H9 (cell line): Measurements from ENCODE around the gene WSB2. TPM values are rescaled to one million over a fixed set of nuclear protein-coding genes. Genes with fewer than 3 reads are reported as not detected.

Source experiments
- DNase-seq: peaks from one replicate; pipeline ENCODE4 v3.0.0-alpha.2; 2017
- H2AFZ ChIP-seq: one replicate; pipeline ENCODE4 v1.6.1; 2013; ENCODE audit warnings: mild to moderate bottlenecking, low read length, control low read depth, moderate library complexity
- H2AK5ac ChIP-seq: 2 replicates; pipeline ENCODE4 v1.6.1; 2013; ENCODE audit warnings: low read length, control low read depth, mixed read lengths; ENCODE audit not compliant: insufficient read length
- H2BK120ac ChIP-seq: one replicate; pipeline ENCODE4 v1.6.1; 2013; ENCODE audit warnings: low read depth, mild to moderate bottlenecking, low read length, control low read depth, inconsistent platforms; ENCODE audit not compliant: poor library complexity, severe bottlenecking
- H2BK12ac ChIP-seq: 2 replicates; pipeline ENCODE4 v1.6.1; 2013; ENCODE audit warnings: low read length, control low read depth, mixed read lengths, low read depth; ENCODE audit not compliant: insufficient read length
- H2BK15ac ChIP-seq: 2 replicates; pipeline ENCODE4 v1.6.1; 2013; ENCODE audit warnings: low read depth, low read length, control low read depth
- H2BK20ac ChIP-seq: one replicate; pipeline ENCODE4 v1.6.1; 2013; ENCODE audit warnings: low read depth, mild to moderate bottlenecking, low read length, control low read depth, inconsistent platforms; ENCODE audit not compliant: poor library complexity, severe bottlenecking
- H2BK5ac ChIP-seq: 2 replicates; pipeline ENCODE4 v1.6.1; 2013; ENCODE audit warnings: low read length, control low read depth, mixed read lengths; ENCODE audit not compliant: insufficient read length
- H3K14ac ChIP-seq: 2 replicates; pipeline ENCODE4 v1.6.1; 2013; ENCODE audit warnings: low read length, control low read depth; ENCODE audit not compliant: insufficient read depth
- H3K18ac ChIP-seq: 2 replicates; pipeline ENCODE4 v1.6.1; 2013; ENCODE audit warnings: low read depth, mild to moderate bottlenecking, mixed read lengths, low read length, control low read depth; ENCODE audit not compliant: insufficient read length
- H3K23ac ChIP-seq: 2 replicates; pipeline ENCODE4 v1.6.1; 2013; ENCODE audit warnings: low read length, control low read depth, mixed read lengths, low read depth; ENCODE audit not compliant: insufficient read length
- H3K23me2 ChIP-seq: 2 replicates; pipeline ENCODE4 v1.6.1; 2013; ENCODE audit warnings: low read depth, mild to moderate bottlenecking, mixed read lengths, low read length, control low read depth; ENCODE audit not compliant: insufficient read length, poor library complexity, severe bottlenecking
- H3K27ac ChIP-seq: 2 replicates; pipeline ENCODE4 v1.5.1; 2013; ENCODE audit warnings: low read length, control low read depth, mixed read lengths, low read depth; ENCODE audit not compliant: insufficient read length
- H3K27me3 ChIP-seq: 2 replicates; pipeline ENCODE4 v1.6.1; 2013; ENCODE audit warnings: low read length, control low read depth, inconsistent platforms; ENCODE audit not compliant: insufficient read depth
- H3K4ac ChIP-seq: 2 replicates; pipeline ENCODE4 v1.6.1; 2013; ENCODE audit warnings: low read depth, mild to moderate bottlenecking, control low read depth, inconsistent platforms, low read length, moderate library complexity
- H3K4me1 ChIP-seq: 2 replicates; pipeline ENCODE4 v1.6.1; 2013; ENCODE audit warnings: low read length, control low read depth, inconsistent platforms; ENCODE audit not compliant: insufficient read depth
- H3K4me2 ChIP-seq: 2 replicates; pipeline ENCODE4 v1.6.1; 2013; ENCODE audit warnings: low read length, control low read depth, mixed read lengths; ENCODE audit not compliant: insufficient read length, insufficient read depth
- H3K56ac ChIP-seq: 2 replicates; pipeline ENCODE4 v1.6.1; 2013; ENCODE audit warnings: low read depth, mild to moderate bottlenecking, mixed read lengths, low read length, control low read depth; ENCODE audit not compliant: insufficient read length
- H3K79me1 ChIP-seq: 2 replicates; pipeline ENCODE4 v1.6.1; 2013; ENCODE audit warnings: low read depth, mild to moderate bottlenecking, moderate library complexity, low read length, control low read depth, inconsistent platforms; ENCODE audit not compliant: insufficient read depth, poor library complexity, severe bottlenecking
- H3K79me2 ChIP-seq: 2 replicates; pipeline ENCODE4 v1.6.1; 2013; ENCODE audit warnings: low read length, control low read depth, inconsistent platforms; ENCODE audit not compliant: insufficient read depth
- H3K9ac ChIP-seq: 2 replicates; pipeline ENCODE4 v1.6.1; 2013; ENCODE audit warnings: low read length, control low read depth, mixed read lengths; ENCODE audit not compliant: insufficient read length; ENCODE audit errors: extremely low read depth
- H3K9me3 ChIP-seq: one replicate; pipeline ENCODE4 v1.6.1; 2013; ENCODE audit warnings: low read depth, low read length, inconsistent platforms; ENCODE audit not compliant: control insufficient read depth
- H3T11ph ChIP-seq: one replicate; pipeline ENCODE4 v1.6.1; 2013; ENCODE audit warnings: mild to moderate bottlenecking, low read length, control low read depth, inconsistent platforms
- H4K20me1 ChIP-seq: one replicate; pipeline ENCODE4 v1.6.1; 2013; ENCODE audit not compliant: control insufficient read depth, insufficient read length, insufficient read depth
- H4K5ac ChIP-seq: 2 replicates; pipeline ENCODE4 v1.6.1; 2013; ENCODE audit warnings: low read depth, mild to moderate bottlenecking, mixed read lengths, low read length, control low read depth; ENCODE audit not compliant: insufficient read length
- H4K8ac ChIP-seq: replicated peaks from 2 replicates; pipeline ENCODE4 v1.6.1; 2013; ENCODE audit warnings: low read length, control low read depth, mixed read lengths, low read depth; ENCODE audit not compliant: insufficient read length
- H4K91ac ChIP-seq: 2 replicates; pipeline ENCODE4 v1.6.1; 2013; ENCODE audit warnings: low read depth, mild to moderate bottlenecking, moderate library complexity, mixed read lengths, low read length, control low read depth; ENCODE audit not compliant: insufficient read length
- H3K27ac Mint-ChIP-seq, 3 experiments: 2 replicates in 2 of 3; 3 replicates in 1 of 3; pipeline ENCODE4 v1.8.0; 2020 to 2021; ENCODE audit warnings: mixed read lengths in 3 of 3, mild to moderate bottlenecking in 1 of 3, moderate library complexity in 1 of 3
- H3K27me3 Mint-ChIP-seq: 2 replicates; pipeline ENCODE4 v1.8.0; 2021; ENCODE audit warnings: low read depth, mild to moderate bottlenecking, moderate library complexity, mixed read lengths
- H3K36me3 Mint-ChIP-seq, 3 experiments: 2 replicates in 2 of 3; 3 replicates in 1 of 3; pipeline ENCODE4 v1.8.0; 2020 to 2021; ENCODE audit warnings: low read depth in 3 of 3, mixed read lengths in 3 of 3; ENCODE audit not compliant: insufficient read depth in 1 of 3
- H3K4me1 Mint-ChIP-seq, 2 experiments: 2 replicates each; pipeline ENCODE4 v1.8.0; 2020; ENCODE audit warnings: mixed read lengths in 2 of 2
- H3K4me3 Mint-ChIP-seq, 2 experiments: 2 replicates in 1 of 2; 3 replicates in 1 of 2; pipeline ENCODE4 v1.8.0; 2020 to 2021; ENCODE audit warnings: mild to moderate bottlenecking in 2 of 2, mixed read lengths in 2 of 2, moderate library complexity in 1 of 2
- H3K9me3 Mint-ChIP-seq, 2 experiments: 2 replicates in 1 of 2; 3 replicates in 1 of 2; pipeline ENCODE4 v1.8.0; 2020; ENCODE audit warnings: mild to moderate bottlenecking in 2 of 2, mixed read lengths in 2 of 2, moderate library complexity in 1 of 2
- CTCF ChIP-seq: fragments of 200-600 bp; sonication (generic); conservative IDR thresholded peaks from 3 replicates; pipeline ENCODE4 v1.8.0; 2021; ENCODE audit warnings: antibody characterized with exemption, mild to moderate bottlenecking
- WGBS: extraction: QIAGEN DNeasy Blood & Tissue Kit; methylation state at CpG from one replicate; pipeline ENCODE4 v1.1.7; 2013; ENCODE audit warnings: missing lambda C conversion rate, low lambda C conversion rate, mixed read lengths; ENCODE audit not compliant: insufficient read length; ENCODE audit errors: extremely low coverage; 5-methylcytosine and 5-hydroxymethylcytosine counted together
- total RNA-seq: library from RNA; stranded (reverse); gene quantifications from 2 replicates; pipeline ENCODE4 v1.2.1, GENCODE V29; 2021

The WSB2 gene
- total RNA-seq, 1 experiment from 2014 or later: 58.6 TPM

- H3K9me3 Mint-ChIP-seq: peaks cover 0 to 3% of the 10 kb centered on the region in 2 experiments; a peak in 2 of 5 replicates
- Histone ChIP-seq H3K23me2 (no peaks in the 10 kb centered on the region), H2BK120ac (no peak overlapping the region), H3K79me2 (0 out of 2 replicates have a peak, but pooled peaks cover 2% of the 10 kb centered on the region), H4K5ac (no peak overlapping the region), H2BK5ac (no peak overlapping the region), H2BK15ac (no peak overlapping the region), H3K23ac (no peak overlapping the region), H3K56ac (no peak overlapping the region), H4K91ac (no peak overlapping the region), H3K27me3 (no peaks in the 10 kb centered on the region), H3K4me1 (no peaks in the 10 kb centered on the region), H2BK12ac (no peak overlapping the region), H3K79me1 (peaks cover 7% of the 10 kb centered on the region), H2AK5ac (no peak overlapping the region), H2AFZ (no peak overlapping the region), H4K8ac (no peak overlapping the region), H3K27ac (no peak overlapping the region), H3K9me3 (no peaks in the 10 kb centered on the region), H2BK20ac (no peak overlapping the region), H3K4me2 (no peak overlapping the region), H4K20me1 (no peaks in the 10 kb centered on the region), H3K18ac (no peak overlapping the region), H3K4ac (no peak overlapping the region), H3K9ac (no peak overlapping the region), H3T11ph (no peak overlapping the region), H3K14ac (no peak overlapping the region)
- DNase-seq: no peak
- H3K36me3 Mint-ChIP-seq: peaks cover 0 to 6% (median 5%) of the 10 kb centered on the region in 3 experiments; a peak in 4 of 7 replicates
- H3K4me3 Mint-ChIP-seq: no peak overlapping the region
- WGBS: no CpG with 5 or more reads among the region's 3 CpGs
- no peaks in the 10 kb centered on the region; the same call in none of the 2 replicates for H3K27me3 Mint-ChIP-seq
- peaks cover 5 to 14% of the 10 kb centered on the region in 2 experiments for H3K4me1 Mint-ChIP-seq
- H3K27ac Mint-ChIP-seq: no peak overlapping the region
- TF ChIP-seq CTCF: no peak
These were observed 47.7 kb downstream of the WSB2 start for GRCh38 chr12:118013283-118013682.
